K562 (cell line): ENCODE results near the gene CELF4. TPM values are rescaled to one million over a fixed set of nuclear protein-coding genes. Genes with fewer than 3 reads are reported as not detected.

Source experiments
- BRCA1 ChIP-seq, 2 experiments: fragments of 450-650 bp in 1 of 2; sonication (generic) in 1 of 2; formaldehyde crosslinking in 1 of 2; IDR thresholded peaks; 2 replicates each; pipeline versions ENCODE4 v1.5.0 to v1.6.1; 2017 to 2020; ENCODE audit warnings: mild to moderate bottlenecking in 1 of 2, missing genetic modification reagents in 1 of 2
- CSDE1 ChIP-seq, 2 experiments: fragments of 450-650 bp; IDR thresholded peaks; 2 replicates each; pipeline ENCODE4 v1.6.1; 2016; ENCODE audit warnings: mild to moderate bottlenecking in 1 of 2
- CXXC5 ChIP-seq: fragments of 250-450 bp; sonication (Bioruptor Pico); IDR thresholded peaks from 2 replicates; pipeline ENCODE4 v1.8.0; 2022; ENCODE audit warnings: inconsistent platforms, mild to moderate bottlenecking, moderate library complexity
- DEAF1 ChIP-seq: fragments of 450-650 bp; formaldehyde crosslinking; IDR thresholded peaks from 2 replicates; pipeline ENCODE4 v1.4.0; 2020; ENCODE audit warnings: mild to moderate bottlenecking, moderate library complexity
- DLX4 ChIP-seq: fragments of 250-450 bp; sonication (Bioruptor Pico); IDR thresholded peaks from 2 replicates; pipeline ENCODE4 v1.6.1; 2021; ENCODE audit warnings: mild to moderate bottlenecking
- GATAD2A ChIP-seq: fragments of 450-650 bp; IDR thresholded peaks from 2 replicates; pipeline ENCODE4 v1.6.1; 2017
- GTF2A2 ChIP-seq: IDR thresholded peaks from 2 replicates; pipeline ENCODE4 v1.6.1; 2016; ENCODE audit warnings: mild to moderate bottlenecking, missing genetic modification characterization, missing compliant biosample characterization
- GTF2E2 ChIP-seq: fragments of 200-800 bp; sonication (Bioruptor generic); IDR thresholded peaks from 2 replicates; pipeline ENCODE4 v1.6.1; 2016; ENCODE audit warnings: missing genetic modification characterization, missing compliant biosample characterization
- HNRNPH1 ChIP-seq: fragments of 200-400 bp; formaldehyde crosslinking; optimal IDR thresholded peaks from 2 replicates; pipeline ENCODE3; 2017; ENCODE audit warnings: low read depth, mild to moderate bottlenecking, low read length, moderate library complexity
- LARP7 ChIP-seq: fragments of 450-650 bp; IDR thresholded peaks from 2 replicates; pipeline ENCODE4 v1.6.1; 2016
- LCOR ChIP-seq: sonication (generic); formaldehyde crosslinking; IDR thresholded peaks from 2 replicates; pipeline ENCODE4 v1.8.0; 2022; ENCODE audit warnings: mild to moderate bottlenecking, missing genetic modification reagents
- MIER1 ChIP-seq: fragments of 450-650 bp; IDR thresholded peaks from 2 replicates; pipeline ENCODE4 v1.6.1; 2016; ENCODE audit warnings: antibody characterized with exemption, mild to moderate bottlenecking, low read depth
- MTF1 ChIP-seq: fragments of 250-450 bp; sonication (Bioruptor Pico); IDR thresholded peaks from 2 replicates; pipeline ENCODE4 v1.9.0; 2021; ENCODE audit warnings: moderate library complexity, mild to moderate bottlenecking, inconsistent platforms, borderline replicate concordance
- NFRKB ChIP-seq: fragments of 450-650 bp; IDR thresholded peaks from 2 replicates; pipeline ENCODE4 v1.6.1; 2016; ENCODE audit warnings: low read depth
- PRMT5 ChIP-seq: sonication (generic); formaldehyde crosslinking; IDR thresholded peaks from 2 replicates; pipeline ENCODE4 v1.5.0; 2020; ENCODE audit warnings: missing genetic modification reagents
- PTTG1 ChIP-seq: fragments of 450-650 bp; IDR thresholded peaks from 2 replicates; pipeline ENCODE4 v1.6.1; 2016; ENCODE audit warnings: low read depth, mild to moderate bottlenecking, missing genetic modification characterization, missing compliant biosample characterization
- RBM14 ChIP-seq: fragments of 200-400 bp; formaldehyde crosslinking; IDR thresholded peaks from 2 replicates; pipeline ENCODE4 v1.6.1; 2018; ENCODE audit warnings: low read depth, mild to moderate bottlenecking, low read length, moderate library complexity, borderline replicate concordance; ENCODE audit not compliant: insufficient read depth
- UBTF ChIP-seq, 2 experiments: IDR thresholded peaks; 2 replicates each; pipeline ENCODE4 v1.6.1; 2012; ENCODE audit warnings: improper control_type of control experiment in 2 of 2, low read depth in 2 of 2, low read length in 2 of 2, borderline replicate concordance in 1 of 2
- ZNF175 ChIP-seq: fragments of 200-800 bp; sonication (Bioruptor generic); IDR thresholded peaks from 2 replicates; pipeline ENCODE4 v1.6.1; 2016; ENCODE audit warnings: low read depth, mild to moderate bottlenecking, missing genetic modification characterization, missing compliant biosample characterization
- ZNF347 ChIP-seq: fragments of 450-650 bp; formaldehyde crosslinking; IDR thresholded peaks from 2 replicates; pipeline ENCODE4 v1.4.0; 2020; ENCODE audit warnings: low read depth, mild to moderate bottlenecking, moderate library complexity
- ZNF354B ChIP-seq: fragments of 250-450 bp; sonication (Bioruptor Pico); IDR thresholded peaks from 2 replicates; pipeline ENCODE4 v1.4.0; 2020
- ZNF431 ChIP-seq: sonication (generic); formaldehyde crosslinking; IDR thresholded peaks from 2 replicates; pipeline ENCODE4 v1.8.0; 2022; ENCODE audit warnings: mild to moderate bottlenecking, missing genetic modification reagents
- ZNF584 ChIP-seq: fragments of 200-800 bp; sonication (Bioruptor generic); IDR thresholded peaks from 2 replicates; pipeline ENCODE4 v1.6.1; 2016; ENCODE audit warnings: low read depth, mild to moderate bottlenecking, missing genetic modification characterization, missing compliant biosample characterization
- ZNF707 ChIP-seq: fragments of 250-450 bp; sonication (Bioruptor Pico); conservative IDR thresholded peaks from 2 replicates; pipeline ENCODE4 v1.8.0; 2022; ENCODE audit warnings: inconsistent platforms, mild to moderate bottlenecking, moderate library complexity
- polyA plus RNA-seq, 8 experiments: library from polyadenylated mRNA; depleted of rRNA in 4 of 8; stranded (reverse) in 5 of 8; unstranded in 3 of 8; fragments of >200 nt; fragmentation: Nextera tagmentation in 2 of 8; fragmentation: Illumina TruSeq in 1 of 8; extraction: Ambion mirVana in 2 of 8; extraction: Trizol in 1 of 8; gene quantifications; 2 replicates each; pipeline versions ENCODE4 v1.2.1 to v1.2.3, GENCODE V29; 2011 to 2014; ENCODE audit warnings: inconsistent platforms in 1 of 8, missing spikeins in 1 of 8
- total RNA-seq, 7 experiments: library from RNA; depleted of rRNA in 6 of 7; stranded (reverse); fragments of >200 nt in 6 of 7; fragmentation: Illumina TruSeq in 2 of 7; extraction: Trizol in 2 of 7; gene quantifications; 2 replicates each; pipeline versions ENCODE4 v1.2.1 to v1.2.3, GENCODE V29; 2011 to 2021; ENCODE audit warnings: low replicate concordance in 1 of 7

Gene CELF4
- total and polyA plus RNA-seq, 9 of the 15 experiments (the other 6 are each of a cell fraction or from before 2014, with no cell fraction given), result 0.04 to 0.24 (median 0.07) TPM; not detected in 3

GRCh38 chr18:37270038-37270665, 295.4 kb downstream of the CELF4 start (continued):
- TF ChIP-seq HNRNPH1 (no peak), UBTF (IDR thresholded peaks at IDR 0.05; ENCODE audit: borderline replicate concordance in 1 of 2, low read depth in 2 of 2, low read length in 2 of 2) (no peak), GTF2E2 (tag) (no peak), CXXC5 (peak; percentile 91), NFRKB (no peak), BRCA1 (IDR thresholded peaks at IDR 0.05) (no peak), BRCA1 (CRISPR knock-in tag; IDR thresholded peaks at IDR 0.05) (peak; percentile 95), LARP7 (no peak), PTTG1 (tag) (peak; percentile 72; the same call in 1 of the 2 replicates), ZNF584 (peak; percentile 96), DEAF1 (CRISPR knock-in tag) (no peak), PRMT5 (CRISPR knock-in tag) (peak; percentile 100), MTF1 (no peak; the same call in 1 of the 2 replicates), DLX4 (CRISPR knock-in tag) (no peak), GTF2A2 (tag) (no peak), MIER1 (peak; percentile 99), LCOR (CRISPR knock-in tag) (peak; percentile 97), ZNF175 (CRISPR knock-in tag) (peak; percentile 97), GATAD2A (no peak), RBM14 (no peak), ZNF707 (no peak), CSDE1 (IDR thresholded peaks at IDR 0.05) (no peak), ZNF347 (CRISPR knock-in tag) (no peak), ZNF354B (peak; percentile 71), ZNF431 (peak; percentile 60)
